GM18861 (cell line): ENCODE measurements around the gene SNRNP40.

Source experiments
- ATAC-seq: cut with Tn5 transposase; IDR thresholded peaks from one replicate; pipeline ENCODE4 v1.9.1; 2021; ENCODE audit not compliant: unreplicated experiment

The SNRNP40 gene

DNA sequence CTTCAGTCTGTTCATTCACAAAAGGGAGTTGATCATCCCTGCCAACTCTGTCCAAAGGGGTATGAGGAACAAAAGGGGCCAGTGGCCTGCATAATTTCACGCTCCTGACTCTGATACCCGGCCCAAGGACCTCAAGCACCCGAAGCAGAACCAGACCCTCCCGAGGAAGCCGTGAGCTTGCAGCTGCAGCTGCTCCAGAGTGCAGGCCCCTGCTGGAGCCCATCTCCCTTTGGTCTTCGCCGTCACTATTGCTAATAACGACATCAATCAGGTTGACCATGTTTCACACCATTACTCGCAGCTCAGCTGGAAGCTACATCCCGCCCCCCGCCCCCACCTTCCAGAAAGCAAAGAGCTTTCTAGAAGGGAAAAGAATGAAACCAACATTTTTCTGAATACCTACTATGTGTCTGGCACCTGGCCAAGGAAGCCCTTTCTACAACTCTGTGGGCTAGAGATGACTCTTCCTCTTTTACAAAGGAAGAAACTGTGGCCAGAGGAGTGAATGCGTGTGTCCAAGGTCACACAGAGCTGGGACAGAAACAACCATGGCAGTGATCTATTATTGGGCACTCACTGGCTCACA lies 62.4 kb downstream of the SNRNP40 start:
- ATAC-seq: no peak

DNA sequence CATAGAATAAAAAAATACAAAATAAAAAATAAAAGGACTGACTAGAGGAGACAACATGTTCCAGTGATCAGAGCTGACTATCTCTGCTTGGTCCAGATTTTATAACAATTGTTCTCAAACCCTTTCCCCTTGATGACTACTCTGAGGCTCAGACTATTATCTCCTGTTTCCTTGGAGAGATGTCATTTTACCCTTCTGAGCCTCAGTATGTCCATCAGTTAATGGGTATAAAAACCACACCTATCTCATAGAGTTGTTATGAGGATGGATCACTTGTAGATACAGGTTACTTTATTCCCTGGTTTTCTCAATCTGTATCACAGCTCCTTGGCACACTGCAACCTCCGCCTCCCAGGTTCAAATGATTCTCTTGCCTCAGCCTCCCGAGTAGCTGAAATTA lies 63.9 kb downstream of the SNRNP40 start:
- ATAC-seq: no peak

DNA sequence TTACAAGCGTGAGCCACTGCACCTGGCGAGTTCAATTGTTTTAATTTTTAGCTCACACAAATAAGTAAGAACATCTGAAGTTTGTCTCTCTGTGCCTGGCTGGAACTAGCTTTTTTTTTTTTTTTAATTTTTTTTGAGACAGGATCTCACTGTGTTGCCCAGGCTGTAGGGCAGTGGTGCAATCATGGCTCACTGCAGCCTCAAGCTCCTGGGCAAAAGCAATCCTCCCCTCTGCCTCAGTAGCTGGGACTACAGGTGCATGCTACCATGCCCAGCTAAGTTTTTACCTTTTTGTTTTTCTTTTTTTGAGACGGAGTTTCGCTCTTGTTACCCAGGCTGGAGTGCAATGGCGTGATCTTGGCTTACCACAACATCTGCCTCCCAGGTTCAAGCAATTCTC lies 64.8 kb downstream of the SNRNP40 start:
- ATAC-seq: no peak

DNA sequence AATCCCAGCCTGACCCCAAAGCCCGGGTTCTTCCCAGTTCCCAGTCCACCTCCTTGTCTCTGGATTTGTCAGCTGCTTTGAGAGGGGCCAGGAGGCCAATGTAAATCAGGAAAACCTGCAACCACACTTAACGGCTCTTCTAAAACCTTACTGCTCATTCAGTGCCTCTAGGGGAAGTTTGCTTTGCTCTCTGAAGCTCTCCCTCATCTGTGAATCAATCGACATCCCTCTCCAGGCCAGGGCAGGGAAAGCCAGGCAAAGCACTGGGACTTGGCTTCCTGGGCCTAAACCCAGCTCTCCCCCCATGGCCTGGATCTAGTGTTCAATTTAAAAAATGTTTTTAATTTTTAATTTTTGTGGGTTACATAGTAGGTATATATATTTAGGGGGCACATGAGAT lies 66.2 kb downstream of the SNRNP40 start:
- no peak for ATAC-seq

DNA sequence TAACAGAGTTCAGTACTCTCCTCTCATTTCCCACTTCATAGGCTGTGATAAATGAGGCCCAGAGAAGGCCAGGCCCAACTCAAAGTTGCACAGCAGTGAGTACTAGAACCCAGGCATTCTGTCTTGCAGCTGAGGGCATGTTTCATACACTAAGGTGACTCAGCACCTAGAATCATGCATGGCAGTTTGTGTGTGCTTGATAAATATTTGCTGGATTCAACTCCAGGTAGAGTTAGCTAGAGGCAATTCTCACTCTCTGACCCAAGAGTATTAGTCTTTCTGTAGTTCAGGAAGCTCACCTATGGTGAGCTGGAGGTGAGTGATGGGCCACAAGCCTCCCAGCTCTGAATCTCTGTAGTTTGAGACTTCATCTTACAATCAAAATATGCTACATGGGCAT lies 67.6 kb downstream of the SNRNP40 start:
- no peak for ATAC-seq

DNA sequence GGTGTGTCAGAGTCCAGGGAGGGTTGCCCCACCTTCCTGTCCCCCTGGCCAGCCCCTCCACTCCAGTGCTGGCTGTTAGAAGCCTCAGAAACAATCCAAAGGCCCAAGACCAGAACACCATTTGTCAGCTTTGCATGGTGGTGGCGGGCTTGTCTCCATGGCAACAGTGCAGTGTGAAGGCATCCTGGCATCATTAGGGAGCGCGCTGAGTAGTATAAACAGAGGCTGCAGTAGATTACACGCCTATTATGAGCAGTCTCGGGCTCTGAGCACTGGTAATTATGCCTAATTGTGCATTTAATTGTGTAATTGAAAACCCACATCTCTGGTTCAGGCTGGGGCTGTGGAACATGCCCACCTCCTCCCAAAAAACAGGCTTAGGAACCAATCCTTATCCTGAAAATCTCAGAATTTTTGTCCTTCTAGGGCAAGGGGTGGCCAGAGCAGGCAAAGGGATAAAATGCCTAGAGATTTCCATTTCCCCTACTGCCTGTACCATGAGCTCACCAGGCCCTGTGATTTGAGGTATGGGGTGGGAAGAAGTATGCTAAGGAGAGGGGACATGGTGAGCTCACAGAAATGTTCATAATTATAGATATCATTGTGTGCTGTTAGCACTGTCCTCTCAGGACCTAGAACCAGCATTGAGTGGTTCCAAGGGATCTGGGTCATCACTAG lies 68.6 kb downstream of the SNRNP40 start:
- ATAC-seq: no peak

DNA sequence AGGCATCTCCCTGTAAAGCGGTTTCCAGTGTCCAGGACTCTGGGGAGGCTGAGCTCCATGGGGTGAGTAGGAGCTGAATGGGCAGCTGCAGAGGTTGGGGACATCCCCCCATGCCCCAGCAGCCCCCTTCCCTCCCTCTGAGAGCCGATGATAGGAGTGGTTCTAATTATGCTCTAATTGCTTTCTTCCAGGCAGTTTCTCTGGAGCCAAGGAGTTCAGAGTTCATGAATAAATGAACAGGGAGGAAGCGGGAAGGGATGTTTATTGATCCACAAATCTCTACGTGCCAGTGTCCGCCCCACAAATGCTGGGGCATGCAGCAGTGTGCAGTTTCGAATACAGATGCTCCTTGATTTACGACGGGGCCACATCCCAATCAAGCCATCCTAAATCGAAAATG lies 72.5 kb downstream of the SNRNP40 start:
- ATAC-seq: no peak

DNA sequence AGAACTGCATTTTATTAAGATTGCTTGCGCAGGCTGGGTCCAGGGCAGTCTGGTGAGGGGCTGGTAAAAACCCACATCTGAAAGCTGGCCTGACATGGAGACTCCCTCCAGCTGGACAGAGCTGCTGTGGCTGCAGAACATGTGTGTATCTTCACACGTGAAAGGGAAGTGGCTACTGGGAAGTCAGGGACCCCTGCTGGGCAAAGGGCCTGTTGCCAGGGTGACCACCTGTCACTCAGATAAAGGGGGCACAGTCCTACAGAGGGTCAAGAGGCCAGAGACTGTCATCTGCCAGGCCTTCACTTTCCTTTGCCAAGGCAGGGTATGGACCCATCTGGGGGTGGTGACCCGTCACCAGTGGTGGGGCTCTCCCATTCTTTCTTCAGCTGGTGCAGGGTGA lies 74.4 kb downstream of the SNRNP40 start:
- no peak for ATAC-seq

DNA sequence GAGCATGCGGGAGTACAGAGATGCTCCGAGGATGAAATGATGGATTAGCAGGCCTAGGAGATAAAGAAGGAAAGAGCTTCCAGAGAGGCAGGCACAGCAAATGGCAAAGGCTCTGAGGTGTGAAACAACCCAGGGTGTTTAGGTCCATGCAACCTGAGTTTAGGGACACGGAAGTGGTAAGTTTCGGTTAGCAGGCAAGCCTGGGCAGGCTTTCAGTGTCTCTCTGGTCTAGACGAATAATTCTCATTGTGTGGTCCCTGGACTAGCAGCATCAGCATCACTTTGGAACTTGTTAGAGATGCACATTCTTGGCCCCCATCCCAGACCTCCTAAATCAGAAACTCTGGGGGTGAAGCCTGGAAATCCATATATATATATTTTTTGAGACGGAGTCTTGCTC lies 75.5 kb downstream of the SNRNP40 start:
- ATAC-seq: no peak

DNA sequence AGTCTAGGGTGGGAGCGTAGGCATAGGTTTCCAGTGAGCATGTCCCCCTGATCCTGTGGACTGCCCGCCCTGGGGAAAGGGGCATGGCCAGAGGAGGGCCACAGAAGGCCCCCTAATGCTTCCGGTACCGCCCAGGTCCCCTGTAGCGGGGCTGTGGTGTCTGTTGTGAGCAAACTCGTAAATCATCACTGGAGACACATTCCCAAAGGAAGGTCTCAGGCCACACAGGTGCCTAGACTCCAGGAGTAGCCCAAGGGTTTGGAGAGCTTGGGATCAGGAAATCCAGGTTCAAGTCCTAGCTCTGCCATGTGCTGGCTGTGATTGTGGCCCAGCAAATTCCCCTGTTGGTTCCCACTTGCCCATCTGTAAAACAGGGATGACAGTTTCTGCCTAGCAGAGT lies 77.1 kb downstream of the SNRNP40 start:
- no peak for ATAC-seq

DNA sequence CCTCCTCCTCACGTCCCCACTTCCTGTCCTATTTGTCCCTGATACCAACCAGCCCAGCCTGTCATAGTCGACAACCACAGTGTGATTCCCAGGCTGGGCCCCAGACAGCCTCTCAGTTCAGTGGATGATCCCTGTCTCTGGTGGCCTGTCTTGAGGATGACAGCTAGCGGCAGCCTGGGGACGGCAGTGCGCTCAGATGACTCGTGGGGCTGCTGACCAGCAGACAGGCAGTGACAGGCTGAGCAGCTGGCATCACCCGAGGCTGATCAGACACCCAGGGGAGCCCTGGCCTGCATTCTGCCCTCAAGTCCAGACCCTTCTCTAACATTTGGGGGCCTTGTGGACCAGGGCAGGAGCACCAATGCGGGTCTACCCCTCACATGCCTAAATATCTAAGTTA lies 77.9 kb downstream of the SNRNP40 start:
- no peak for ATAC-seq

DNA sequence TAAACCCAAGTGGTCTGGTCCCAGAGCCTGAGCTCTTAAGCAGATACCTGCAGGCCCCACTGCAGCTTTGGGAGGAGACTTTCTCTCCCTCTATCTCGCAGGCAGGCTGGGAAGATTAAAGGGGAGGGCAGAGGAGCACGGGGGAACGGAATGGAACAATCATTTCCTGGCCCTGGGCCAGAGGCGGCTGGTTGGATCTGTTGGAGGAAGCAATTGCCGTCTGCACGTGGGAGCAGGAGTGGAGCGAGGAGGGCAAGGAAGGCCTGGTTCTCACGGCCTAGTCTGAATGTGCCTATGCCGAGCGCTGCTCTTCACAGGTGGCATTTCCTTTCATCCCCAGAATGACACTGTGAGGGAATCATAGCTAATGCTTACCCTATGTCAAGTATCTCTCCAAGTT lies 80.6 kb downstream of the SNRNP40 start:
- no peak for ATAC-seq

DNA sequence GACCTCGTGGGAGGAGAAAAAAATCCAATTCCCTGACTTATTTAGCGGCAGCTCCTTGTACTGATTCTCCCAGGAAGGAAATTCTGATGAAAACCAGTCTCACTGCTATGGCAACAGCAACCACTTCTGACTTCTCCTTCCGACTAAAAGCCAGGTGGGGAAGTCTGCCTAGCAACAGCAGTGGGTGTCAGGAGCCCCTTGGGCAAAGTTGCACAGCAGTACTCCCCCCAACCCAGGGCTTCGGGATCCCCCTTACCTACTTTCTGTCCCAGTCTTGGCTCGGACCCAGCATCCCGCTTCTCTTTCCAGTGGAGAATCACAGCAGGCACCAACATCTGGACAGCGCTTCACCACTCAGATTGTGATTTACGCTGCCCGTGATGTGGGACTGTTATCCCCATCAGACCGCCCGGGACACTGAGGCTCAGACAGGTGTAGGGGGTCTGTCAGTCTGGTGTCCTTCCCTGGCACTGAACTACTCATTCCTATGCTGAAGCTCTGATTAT lies 81.5 kb downstream of the SNRNP40 start:
- no peak for ATAC-seq

DNA sequence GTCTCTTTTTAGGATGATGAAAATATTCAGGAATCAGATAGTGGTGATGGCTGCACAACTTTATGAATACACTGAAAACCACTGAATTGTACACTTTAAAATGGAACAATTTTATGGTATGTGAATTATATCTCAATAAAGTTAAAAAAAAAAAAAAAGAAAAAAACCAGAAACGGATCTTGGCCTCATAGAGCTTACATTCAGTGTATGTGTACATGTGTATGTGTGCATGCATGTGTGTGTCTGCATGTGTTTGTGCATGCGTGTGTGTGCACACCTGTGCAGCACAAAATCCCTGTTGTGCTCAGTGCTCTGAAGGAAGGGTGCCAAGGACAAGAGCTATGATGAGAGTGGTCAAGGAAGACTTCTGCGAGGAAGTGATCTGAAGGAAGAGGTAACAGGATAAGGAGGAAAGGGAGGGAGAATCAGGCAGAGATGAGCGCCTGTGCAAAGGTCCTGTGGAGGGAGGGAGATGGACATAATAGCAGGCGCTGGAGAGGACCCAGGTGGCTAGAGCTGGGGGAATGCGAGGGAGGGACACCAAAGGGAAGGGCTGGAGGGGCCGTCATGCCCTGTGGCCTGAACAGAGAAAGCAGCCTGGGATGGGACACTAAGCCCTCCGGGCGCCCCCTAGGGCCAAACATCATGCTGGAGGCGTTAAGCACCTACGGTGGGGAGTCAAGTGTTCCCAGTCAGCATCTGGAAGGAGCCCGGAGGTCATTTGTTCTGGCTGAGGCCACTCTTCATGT lies 82.1 kb downstream of the SNRNP40 start:
- ATAC-seq: no peak
